ENCODE data around the gene COL21A1.

COL21A1 gene

DNA sequence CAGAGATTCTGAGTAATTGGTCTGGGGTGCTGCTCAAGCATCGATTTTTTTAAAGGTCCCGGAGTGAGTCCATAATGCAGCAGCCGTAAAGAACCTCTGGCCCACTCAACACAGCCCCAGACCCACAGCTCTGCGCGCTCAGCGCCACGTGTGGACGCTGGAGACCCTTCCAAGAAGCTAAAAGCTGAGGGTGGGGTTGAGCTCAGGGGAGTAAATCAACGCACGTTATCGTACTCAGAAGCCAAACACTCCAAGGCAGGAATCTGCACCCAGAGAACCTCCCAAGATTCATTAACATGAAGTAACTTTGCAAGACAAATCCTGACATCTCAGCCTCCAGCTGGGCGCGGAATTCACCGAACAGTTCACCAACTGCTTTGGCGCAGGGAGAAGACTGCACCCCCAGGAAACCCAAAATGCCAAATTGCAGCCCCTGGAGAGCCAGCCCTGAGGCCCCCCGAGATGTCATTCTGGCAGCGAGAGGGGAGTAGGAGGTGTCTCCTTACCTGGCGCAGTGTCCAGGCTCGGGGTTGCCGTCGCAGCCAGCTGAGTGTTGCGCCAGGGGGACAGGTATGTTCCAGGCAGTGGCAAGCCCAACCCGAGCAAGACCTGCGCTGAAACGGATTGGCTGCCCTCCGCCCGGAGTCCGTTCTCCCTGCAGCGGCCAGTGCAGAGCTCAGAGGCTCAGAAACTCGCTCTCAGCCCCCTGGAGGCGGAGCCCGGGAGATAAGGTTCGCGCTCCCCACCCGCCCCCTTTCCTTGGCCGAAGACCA, at the start of gene COL21A1:
TSS of gene COL21A1 (minus strand) at position 700 of the 773 bp plus-strand sequence. CDS start 64,962 bp downstream, outside the sequence.
- no peak within 1 kb of the TSS for H3K27ac ChIP-seq
- TF ChIP-seq ZFX (IDR thresholded peaks at IDR 0.05; ENCODE audit: borderline replicate concordance) = no peak
- TF ChIP-seq, protein P1, sequence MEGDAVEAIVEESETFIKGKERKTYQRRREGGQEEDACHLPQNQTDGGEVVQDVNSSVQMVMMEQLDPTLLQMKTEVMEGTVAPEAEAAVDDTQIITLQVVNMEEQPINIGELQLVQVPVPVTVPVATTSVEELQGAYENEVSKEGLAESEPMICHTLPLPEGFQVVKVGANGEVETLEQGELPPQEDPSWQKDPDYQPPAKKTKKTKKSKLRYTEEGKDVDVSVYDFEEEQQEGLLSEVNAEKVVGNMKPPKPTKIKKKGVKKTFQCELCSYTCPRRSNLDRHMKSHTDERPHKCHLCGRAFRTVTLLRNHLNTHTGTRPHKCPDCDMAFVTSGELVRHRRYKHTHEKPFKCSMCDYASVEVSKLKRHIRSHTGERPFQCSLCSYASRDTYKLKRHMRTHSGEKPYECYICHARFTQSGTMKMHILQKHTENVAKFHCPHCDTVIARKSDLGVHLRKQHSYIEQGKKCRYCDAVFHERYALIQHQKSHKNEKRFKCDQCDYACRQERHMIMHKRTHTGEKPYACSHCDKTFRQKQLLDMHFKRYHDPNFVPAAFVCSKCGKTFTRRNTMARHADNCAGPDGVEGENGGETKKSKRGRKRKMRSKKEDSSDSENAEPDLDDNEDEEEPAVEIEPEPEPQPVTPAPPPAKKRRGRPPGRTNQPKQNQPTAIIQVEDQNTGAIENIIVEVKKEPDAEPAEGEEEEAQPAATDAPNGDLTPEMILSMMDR (IDR thresholded peaks at IDR 0.05) = peak; percentile 24; the same call in 1 of the 2 replicates

GRCh38 chr6:56293781-56294180, 46.4 kb upstream of the COL21A1 start:
- TF ChIP-seq, protein P1 (IDR thresholded peaks at IDR 0.05) = no peak
- no peak for TF ChIP-seq ZFX (IDR thresholded peaks at IDR 0.05; ENCODE audit: borderline replicate concordance)
- no peak overlapping the region for H3K27ac ChIP-seq

DNA sequence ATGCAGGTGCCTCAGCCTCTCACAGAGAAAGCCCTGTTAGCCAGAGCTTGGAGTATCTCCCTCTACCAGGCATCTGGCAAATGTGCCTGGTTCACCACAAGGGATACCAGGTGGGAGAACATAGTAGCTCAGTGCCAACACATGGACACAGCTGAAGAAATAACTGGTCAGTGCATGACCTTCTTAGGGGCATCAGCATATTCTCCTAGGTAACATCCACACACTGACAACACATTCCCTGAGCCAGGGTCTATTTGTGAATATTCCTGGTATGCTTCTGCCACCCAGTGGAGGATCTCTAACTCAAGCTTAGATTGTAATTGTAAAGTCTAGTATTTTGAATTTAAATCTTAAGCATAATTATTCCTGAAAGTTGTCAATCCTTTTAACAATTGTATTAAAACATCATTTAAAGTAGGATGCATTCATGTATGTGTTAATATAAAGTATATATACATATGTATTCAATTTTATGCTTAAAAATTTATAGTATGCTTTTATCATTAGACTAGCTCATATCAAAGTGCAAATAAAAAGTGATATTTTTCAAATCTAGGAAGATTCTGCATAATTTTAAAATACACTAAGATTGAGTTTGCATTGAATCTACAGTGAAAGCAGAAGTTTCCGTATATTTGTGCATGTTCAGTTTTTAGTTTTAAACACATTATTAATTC, 45.3 kb upstream of the COL21A1 start:
- no peak overlapping the region for H3K27ac ChIP-seq
- TF ChIP-seq ZFX (IDR thresholded peaks at IDR 0.05; ENCODE audit: borderline replicate concordance) = no peak
- TF ChIP-seq, protein P1 (IDR thresholded peaks at IDR 0.05) = peak; percentile 80

- no peak overlapping the region for H3K27ac ChIP-seq
- TF ChIP-seq ZFX (IDR thresholded peaks at IDR 0.05; ENCODE audit: borderline replicate concordance) = no peak
- TF ChIP-seq, protein P1 (IDR thresholded peaks at IDR 0.05) = no peak
These were observed 44.0 kb upstream of the COL21A1 start for GRCh38 chr6:56291302-56291917.

GRCh38 chr6:56289721-56290120, 42.3 kb upstream of the COL21A1 start:
- no peak for TF ChIP-seq ZFX (IDR thresholded peaks at IDR 0.05; ENCODE audit: borderline replicate concordance)
- TF ChIP-seq, protein P1 (IDR thresholded peaks at IDR 0.05) = no peak

DNA sequence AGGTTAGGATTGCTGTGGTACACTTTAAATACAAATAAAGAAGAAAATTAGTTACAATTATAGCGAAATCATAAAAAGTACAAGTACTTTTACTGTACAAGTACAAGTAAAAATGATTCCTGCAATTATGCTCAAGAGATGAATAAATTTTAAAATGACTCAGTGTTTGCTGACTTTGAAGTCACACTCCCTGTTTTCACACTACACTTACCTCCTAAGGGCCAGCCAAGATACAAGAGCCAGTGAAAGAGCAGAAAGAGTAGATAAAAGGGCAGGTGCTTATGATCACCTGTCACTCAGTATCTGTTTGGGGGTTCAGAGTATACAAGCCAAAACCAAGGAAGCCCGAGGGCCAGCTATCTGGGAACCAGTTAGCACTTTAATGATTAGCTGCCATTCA, 41.0 kb upstream of the COL21A1 start:
- H3K27ac ChIP-seq = no peak overlapping the region
- TF ChIP-seq, protein P1 (IDR thresholded peaks at IDR 0.05) = no peak
- no peak for TF ChIP-seq ZFX (IDR thresholded peaks at IDR 0.05; ENCODE audit: borderline replicate concordance)

More at GRCh38 chr6:56289721-56290120, 42.3 kb upstream of the COL21A1 start:
- no peak overlapping the region for H3K27ac ChIP-seq

All from 22Rv1 (cell line).